ENCODE results near the gene STPG3. TPM values are rescaled to one million over a fixed set of nuclear protein-coding genes. Genes with fewer than 3 reads are reported as not detected.

The STPG3 gene
- total and polyA plus RNA-seq, 2 of the 13 experiments (the other 11 are each of a cell fraction or from before 2014, with no cell fraction given), result not detected

DNA sequence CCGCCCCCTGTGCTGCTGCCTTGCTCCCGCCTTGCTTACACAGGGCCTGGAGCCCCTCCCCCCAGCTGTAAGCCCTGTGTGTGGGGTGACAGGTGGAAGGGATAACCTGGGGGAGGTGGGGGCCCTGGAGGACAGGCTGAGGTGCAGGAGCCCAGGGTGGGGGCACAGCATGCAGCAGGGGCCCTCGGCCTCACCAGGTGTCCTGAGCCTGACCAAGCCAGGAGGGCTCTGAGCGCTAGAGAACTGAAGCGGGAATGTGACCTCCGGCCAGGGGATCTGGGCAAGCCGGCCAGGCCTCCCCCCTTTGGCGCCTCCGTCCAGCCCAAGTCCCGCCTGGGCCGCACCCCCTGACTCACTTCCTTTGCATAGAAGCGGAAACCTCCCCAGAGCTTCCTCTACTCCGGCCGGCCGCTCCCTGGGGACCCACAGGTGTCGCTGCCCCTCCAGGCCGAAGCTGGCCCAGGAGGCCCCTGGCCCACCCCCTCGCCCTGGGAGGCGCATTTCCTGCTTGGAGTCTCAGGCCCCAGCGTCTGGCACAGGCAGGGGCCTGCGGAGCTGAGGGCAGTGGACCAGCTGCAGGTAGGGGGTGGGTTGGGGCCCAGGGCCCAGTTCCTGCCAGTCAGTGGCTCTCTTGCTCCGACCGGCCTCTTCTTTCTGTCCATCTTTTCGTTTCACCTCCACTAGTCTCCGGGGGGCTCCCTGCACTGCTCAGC is 26.4 kb downstream of the STPG3 start, which contains the start of gene TOR4A (continued):
- peak; percentile 90 for TF ChIP-seq ZBED4 (CRISPR knock-in tag; IDR thresholded peaks at IDR 0.05; ENCODE audit: borderline replicate concordance)
- TF ChIP-seq ZNF329 (CRISPR knock-in tag; IDR thresholded peaks at IDR 0.05; ENCODE audit: low read depth), result no peak
- TF ChIP-seq ZBTB8A (CRISPR knock-in tag; IDR thresholded peaks at IDR 0.05; ENCODE audit: borderline replicate concordance, low read depth), result no peak
- no peak for TF ChIP-seq PCBP2 (optimal IDR thresholded peaks at IDR 0.05; ENCODE audit: low read depth, low read length, poor library complexity, severe bottlenecking)
- TF ChIP-seq ZNF558 (CRISPR knock-in tag; IDR thresholded peaks at IDR 0.05; ENCODE audit: borderline replicate concordance), result no peak
- TF ChIP-seq SOX13 (IDR thresholded peaks at IDR 0.05), result no peak
- TF ChIP-seq SOX13 (CRISPR knock-in tag; conservative IDR thresholded peaks at IDR 0.05 in 1 of 2, IDR thresholded peaks at IDR 0.05 in 1 of 2), result peak in 1 of 2 experiments; percentile 52; a peak in 2 of 4 replicates
- no peak for TF ChIP-seq ZNF567 (CRISPR knock-in tag; IDR thresholded peaks at IDR 0.05; ENCODE audit: borderline replicate concordance)
- TF ChIP-seq THAP9 (CRISPR knock-in tag; IDR thresholded peaks at IDR 0.05; ENCODE audit: borderline replicate concordance), result no peak
- TF ChIP-seq IRX3 (CRISPR knock-in tag; IDR thresholded peaks at IDR 0.05; ENCODE audit: borderline replicate concordance, low read depth), result no peak
- TF ChIP-seq KDM6A (CRISPR knock-in tag; IDR thresholded peaks at IDR 0.05; ENCODE audit: low read depth), result no peak
- TF ChIP-seq DNMT3B (CRISPR knock-in tag; conservative IDR thresholded peaks at IDR 0.05), result no peak
- no peak for TF ChIP-seq MAFF (IDR thresholded peaks at IDR 0.05; ENCODE audit: low read depth, low read length)
- TF ChIP-seq CBX1 (IDR thresholded peaks at IDR 0.05; ENCODE audit: low read depth), result peak; percentile 33
- no peak for TF ChIP-seq SMAD1 (CRISPR knock-in tag; IDR thresholded peaks at IDR 0.05; ENCODE audit: borderline replicate concordance, low read depth)
- TF ChIP-seq ATF1 (CRISPR knock-in tag; IDR thresholded peaks at IDR 0.05), result no peak
- TF ChIP-seq SRSF4 (IDR thresholded peaks at IDR 0.05; ENCODE audit: low read depth, low read length, poor library complexity, severe bottlenecking), result no peak
- peak; percentile 79; the same call in 1 of the 2 replicates for TF ChIP-seq TBX2 (CRISPR knock-in tag; IDR thresholded peaks at IDR 0.05; ENCODE audit: borderline replicate concordance)
- no peak for TF ChIP-seq CCAR2 (optimal IDR thresholded peaks at IDR 0.05; ENCODE audit: low read depth, low read length)
- TF ChIP-seq JARID2 (CRISPR knock-in tag; IDR thresholded peaks at IDR 0.05; ENCODE audit: insufficient replicate concordance), result no peak

Data from HepG2 (cell line).